Activated CD8-positive, alpha-beta memory T cell treated with anti-CD3 and anti-CD28 coated beads, Interleukin-2, amount 50 U/mL, for 48 hours (primary cell): ENCODE measurements around the gene DCPS.
"Not testable (repeated sequence)": the region's sequence is repeated elsewhere in the genome, so short reads cannot be mapped to it uniquely, and the experiment has no call there.

ENCODE experiments used
- DNase-seq: peaks from one replicate; pipeline ENCODE4 v3.0.0-alpha.2; 2020

Gene DCPS

GRCh38 chr11:126362879-126363655, 59.2 kb downstream of the DCPS start:
- no peak for DNase-seq

GRCh38 chr11:126363706-126364248, 59.9 kb downstream of the DCPS start:
- no peak for DNase-seq

- not testable (repeated sequence) for DNase-seq
These were observed 60.9 kb downstream of the DCPS start for GRCh38 chr11:126364735-126365134.

GRCh38 chr11:126365508-126365907, 61.6 kb downstream of the DCPS start:
- not testable (repeated sequence) for DNase-seq

GRCh38 chr11:126366064-126366822, 62.4 kb downstream of the DCPS start:
- no peak for DNase-seq

- not testable (repeated sequence) for DNase-seq
These were observed 63.2 kb downstream of the DCPS start for GRCh38 chr11:126366823-126367654.

- DNase-seq: not testable (repeated sequence)
These were observed 63.9 kb downstream of the DCPS start for GRCh38 chr11:126367806-126368205.

- not testable (repeated sequence) for DNase-seq
These were observed 64.7 kb downstream of the DCPS start for GRCh38 chr11:126368336-126369119.

- no peak for DNase-seq
These were observed 66.2 kb downstream of the DCPS start for GRCh38 chr11:126370016-126370415.

- DNase-seq: no peak
These were observed 67.7 kb downstream of the DCPS start for GRCh38 chr11:126371595-126371994.

- DNase-seq: not testable (repeated sequence)
These were observed 69.7 kb downstream of the DCPS start for GRCh38 chr11:126373389-126374066.

- DNase-seq: not testable (repeated sequence)
These were observed 70.9 kb downstream of the DCPS start for GRCh38 chr11:126374562-126375300.

- no peak for DNase-seq
These were observed 71.9 kb downstream of the DCPS start for GRCh38 chr11:126375726-126376125.

GRCh38 chr11:126378763-126379162, 74.9 kb downstream of the DCPS start:
- DNase-seq: no peak

GRCh38 chr11:126380909-126381308, 77.0 kb downstream of the DCPS start:
- no peak for DNase-seq

GRCh38 chr11:126381960-126382359, 78.1 kb downstream of the DCPS start:
- not testable (repeated sequence) for DNase-seq

GRCh38 chr11:126382641-126383040, 78.8 kb downstream of the DCPS start:
- DNase-seq: not testable (repeated sequence)

- no peak for DNase-seq
These were observed 79.8 kb downstream of the DCPS start for GRCh38 chr11:126383339-126384335.

- DNase-seq: no peak
These were observed 80.7 kb downstream of the DCPS start for GRCh38 chr11:126384449-126385070.
